SK-N-SH (cell line): Measurements from ENCODE around the gene ACOT4.

Experiments used
- CTCF ChIP-seq: fragments of 200-600 bp; sonication (generic); IDR thresholded peaks from 2 replicates; pipeline ENCODE4 v1.6.1; 2017; ENCODE audit warnings: antibody characterized with exemption, mild to moderate bottlenecking, moderate library complexity
- EP300 ChIP-seq, 2 experiments: IDR thresholded peaks; 2 replicates each; pipeline versions ENCODE4 v1.4.0 to v1.6.1; 2012; ENCODE audit warnings: borderline replicate concordance in 1 of 2, low read depth in 1 of 2, low read length in 1 of 2
- EZH2phosphoT487 ChIP-seq: fragments of 200-600 bp; sonication (generic); IDR thresholded peaks from 2 replicates; pipeline ENCODE4 v1.6.1; 2017; ENCODE audit warnings: low read depth, mixed run types, mild to moderate bottlenecking, antibody characterized with exemption, moderate library complexity, borderline replicate concordance
- FOXM1 ChIP-seq: IDR thresholded peaks from 2 replicates; pipeline ENCODE4 v1.4.0; 2012; ENCODE audit warnings: low read depth, mild to moderate bottlenecking
- GABPA ChIP-seq: IDR thresholded peaks from 2 replicates; pipeline ENCODE4 v1.4.0; 2012; ENCODE audit warnings: low read depth, mild to moderate bottlenecking
- MAX ChIP-seq: IDR thresholded peaks from 2 replicates; pipeline ENCODE4 v1.4.0; 2012; ENCODE audit warnings: low read depth
- MXI1 ChIP-seq: IDR thresholded peaks from 2 replicates; pipeline ENCODE4 v1.6.1; 2012; ENCODE audit warnings: mild to moderate bottlenecking, low read depth, low read length, improper control_type of control experiment
- PBX3 ChIP-seq: IDR thresholded peaks from 2 replicates; pipeline ENCODE4; 2012
- POLR2AphosphoS5 ChIP-seq: IDR thresholded peaks from 2 replicates; pipeline ENCODE4 v1.6.1; 2012; ENCODE audit warnings: low read depth, low read length
- RXRA ChIP-seq: IDR thresholded peaks from 2 replicates; pipeline ENCODE4 v1.4.0; 2012; ENCODE audit warnings: low read depth, mild to moderate bottlenecking, borderline replicate concordance
- TAF1 ChIP-seq: IDR thresholded peaks from 2 replicates; pipeline ENCODE4 v1.6.1; 2012; ENCODE audit warnings: low read depth, mild to moderate bottlenecking, low read length, moderate library complexity, borderline replicate concordance
- YY1 ChIP-seq: IDR thresholded peaks from 2 replicates; pipeline ENCODE4 v1.4.0; 2012; ENCODE audit warnings: low read depth, mild to moderate bottlenecking

- TF ChIP-seq CTCF: no peak
- TF ChIP-seq MAX: no peak
- TF ChIP-seq GABPA: no peak
- no peak for TF ChIP-seq FOXM1
- TF ChIP-seq YY1: no peak
- TF ChIP-seq PBX3: no peak
- TF ChIP-seq MXI1: no peak
- TF ChIP-seq EZH2phosphoT487: no peak
- no peak for TF ChIP-seq POLR2AphosphoS5
- TF ChIP-seq EP300 (IDR thresholded peaks at IDR 0.05; ENCODE audit: borderline replicate concordance in 1 of 2, low read depth in 1 of 2, low read length in 1 of 2): no peak
- TF ChIP-seq TAF1: no peak
- no peak for TF ChIP-seq RXRA
These were observed 42.5 kb downstream of the ACOT4 start for GRCh38 chr14:73634011-73634833.
